A549 treated with RU486 at 1 μM for 4 hours (cell line): ENCODE measurements around the gene PPP1R3F. TPM values are rescaled to one million over a fixed set of nuclear protein-coding genes. Genes with fewer than 3 reads are reported as not detected.

Experiments used
- total RNA-seq: library from RNA; stranded (reverse); fragments of 200-300 nt; extraction: Qiagen RNA extraction; gene quantifications from 5 replicates; pipeline ENCODE4 v1.2.3, GENCODE V29; 2022; ENCODE audit warnings: low read depth

PPP1R3F gene
- 2.2 to 3.3 TPM (median 2.3 TPM) in 5 replicates for total RNA-seq

GRCh38 chrX:49269767-49270248 lies at the start of gene PPP1R3F:
TSS of gene PPP1R3F (plus strand) at chrX:49269793. CDS start at chrX:49269870, 77 bp downstream.

GRCh38 chrX:49233176-49233575 lies 36.4 kb upstream of the PPP1R3F start, which contains the start of gene CACNA1F:
TSS of gene CACNA1F (minus strand) at chrX:49233340. CDS start at chrX:49233309, 31 bp downstream.

GRCh38 chrX:49264460-49264859 lies 5.1 kb upstream of the PPP1R3F start, which contains the start of gene FOXP3:
TSS of gene FOXP3 (minus strand) at chrX:49264710. CDS start at chrX:49258505, 6,205 bp downstream.

GRCh38 chrX:49303346-49303745 lies 33.8 kb downstream of the PPP1R3F start, which contains the start of gene GAGE10:
TSS of gene GAGE10 (plus strand) at chrX:49303646. CDS start at chrX:49304860, 1,214 bp downstream.

GRCh38 chrX:49321737-49322136 lies 52.1 kb downstream of the PPP1R3F start, which contains the start of gene GAGE12J:
TSS of gene GAGE12J (plus strand) at chrX:49322037. CDS start at chrX:49323194, 1,157 bp downstream.

GRCh38 chrX:49331282-49331681 lies 61.7 kb downstream of the PPP1R3F start, which contains the start of gene GAGE13:
TSS of gene GAGE13 (plus strand) at chrX:49331582. CDS start at chrX:49332738, 1,156 bp downstream.

Other genes starting within 250 kb of the PPP1R3F start
- 47.1 to 58.0 TPM (median 56.5 TPM) in 5 replicates for gene TFE3, start 226.4 kb upstream of the PPP1R3F start, total RNA-seq
- 2.8 to 4.2 TPM (median 3.6 TPM) in 5 replicates for gene CCDC120, start 210.8 kb upstream of the PPP1R3F start, total RNA-seq
- 36.7 to 46.1 TPM (median 43.4 TPM) in 5 replicates for gene PRAF2, start 195.8 kb upstream of the PPP1R3F start, total RNA-seq
- 50.4 to 59.4 TPM (median 54.7 TPM) in 5 replicates for gene WDR45, start 189.9 kb upstream of the PPP1R3F start, total RNA-seq
- 20.1 to 25.5 TPM (median 23.8 TPM) in 5 replicates for gene GPKOW, start 146.1 kb upstream of the PPP1R3F start, total RNA-seq
- gene MAGIX, start 107.0 kb upstream of the PPP1R3F start, total RNA-seq = 1.7 to 3.4 TPM (median 2.5 TPM) in 5 replicates
- gene PLP2, start 97.9 kb upstream of the PPP1R3F start, total RNA-seq = 315 to 481 TPM (median 431 TPM) in 5 replicates
- 16.1 to 21.8 TPM (median 19.4 TPM) in 5 replicates for gene PRICKLE3, start 83.4 kb upstream of the PPP1R3F start, total RNA-seq
- gene SYP, start 69.6 kb upstream of the PPP1R3F start, total RNA-seq = 2.2 to 3.3 TPM (median 2.8 TPM) in 5 replicates
- gene CACNA1F, start 36.5 kb upstream of the PPP1R3F start, total RNA-seq = not detected in 5 replicates
- gene CCDC22, start 34.3 kb upstream of the PPP1R3F start, total RNA-seq = 12.2 to 15.8 TPM (median 14.2 TPM) in 5 replicates
- 0.06 to 0.33 TPM (median 0.10 TPM) in 5 replicates for gene FOXP3, start 5.1 kb upstream of the PPP1R3F start, total RNA-seq
- not detected in 5 replicates for gene GAGE10, start 33.9 kb downstream of the PPP1R3F start, total RNA-seq
- gene GAGE12J, start 52.2 kb downstream of the PPP1R3F start, total RNA-seq = not detected in 5 replicates
- not detected in 5 replicates for gene GAGE13, start 61.8 kb downstream of the PPP1R3F start, total RNA-seq